Ishikawa (cell line): ENCODE data around the gene LTA4H.

Experiments
- CEBPB ChIP-seq: IDR thresholded peaks from 2 replicates; pipeline ENCODE4 v1.6.1; 2012
- CREB1 ChIP-seq: IDR thresholded peaks from 2 replicates; pipeline ENCODE4 v1.6.1; 2012; ENCODE audit warnings: low read depth
- EGR1 ChIP-seq: IDR thresholded peaks from 2 replicates; pipeline ENCODE4 v1.6.1; 2012
- EP300 ChIP-seq: IDR thresholded peaks from 2 replicates; pipeline ENCODE4 v1.6.1; 2012; ENCODE audit warnings: borderline replicate concordance
- FOXM1 ChIP-seq: IDR thresholded peaks from 2 replicates; pipeline ENCODE4 v1.6.1; 2012; ENCODE audit warnings: low read depth, borderline replicate concordance
- NFIC ChIP-seq: IDR thresholded peaks from 2 replicates; pipeline ENCODE4 v1.6.1; 2012
- RAD21 ChIP-seq: IDR thresholded peaks from 2 replicates; pipeline ENCODE4 v1.6.1; 2012; ENCODE audit warnings: low read depth
- REST ChIP-seq: IDR thresholded peaks from 2 replicates; pipeline ENCODE4 v1.6.1; 2012; ENCODE audit warnings: low read depth, mild to moderate bottlenecking
- TAF1 ChIP-seq: IDR thresholded peaks from 2 replicates; pipeline ENCODE4 v1.6.1; 2012; ENCODE audit warnings: low read depth, mild to moderate bottlenecking
- TCF12 ChIP-seq: IDR thresholded peaks from 2 replicates; pipeline ENCODE4 v1.6.1; 2012; ENCODE audit warnings: low read depth
- TEAD4 ChIP-seq: IDR thresholded peaks from 2 replicates; pipeline ENCODE4 v1.6.1; 2012
- YY1 ChIP-seq: IDR thresholded peaks from 2 replicates; pipeline ENCODE4 v1.6.1; 2012; ENCODE audit warnings: low read depth
- ZBTB7A ChIP-seq: IDR thresholded peaks from 2 replicates; pipeline ENCODE4 v1.6.1; 2012; ENCODE audit warnings: low read depth
- TF ChIP-seq, protein P1 (sequence below): IDR thresholded peaks from 2 replicates; pipeline ENCODE4 v1.6.1; 2012
- TF ChIP-seq, protein P2 (sequence below): IDR thresholded peaks from 2 replicates; pipeline ENCODE4 v1.6.1; 2012

The LTA4H gene

DNA sequence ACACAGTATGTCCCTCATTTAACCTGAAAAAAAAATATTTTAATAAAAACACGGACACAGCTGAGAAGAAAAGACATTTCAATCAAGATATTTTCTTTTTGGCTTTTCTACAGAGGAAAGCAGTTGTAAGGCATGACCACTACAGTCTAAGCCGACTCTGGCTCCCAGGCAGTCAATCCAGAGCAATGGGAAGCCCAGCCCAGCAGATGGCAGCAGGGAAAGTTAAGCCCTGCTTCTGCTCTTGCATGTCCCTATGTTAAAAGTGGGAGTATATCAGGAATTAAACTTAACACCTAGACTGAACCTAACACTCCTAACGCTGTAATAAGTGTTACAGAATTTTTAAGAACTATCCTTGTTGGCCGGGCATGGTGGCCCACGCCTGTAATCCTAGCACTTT, 19.7 kb downstream of the LTA4H start:
- TF ChIP-seq TAF1 (no peak), YY1 (no peak), TCF12 (no peak), EP300 (no peak), CEBPB (no peak), CREB1 (no peak), REST (no peak), NFIC (no peak)

DNA sequence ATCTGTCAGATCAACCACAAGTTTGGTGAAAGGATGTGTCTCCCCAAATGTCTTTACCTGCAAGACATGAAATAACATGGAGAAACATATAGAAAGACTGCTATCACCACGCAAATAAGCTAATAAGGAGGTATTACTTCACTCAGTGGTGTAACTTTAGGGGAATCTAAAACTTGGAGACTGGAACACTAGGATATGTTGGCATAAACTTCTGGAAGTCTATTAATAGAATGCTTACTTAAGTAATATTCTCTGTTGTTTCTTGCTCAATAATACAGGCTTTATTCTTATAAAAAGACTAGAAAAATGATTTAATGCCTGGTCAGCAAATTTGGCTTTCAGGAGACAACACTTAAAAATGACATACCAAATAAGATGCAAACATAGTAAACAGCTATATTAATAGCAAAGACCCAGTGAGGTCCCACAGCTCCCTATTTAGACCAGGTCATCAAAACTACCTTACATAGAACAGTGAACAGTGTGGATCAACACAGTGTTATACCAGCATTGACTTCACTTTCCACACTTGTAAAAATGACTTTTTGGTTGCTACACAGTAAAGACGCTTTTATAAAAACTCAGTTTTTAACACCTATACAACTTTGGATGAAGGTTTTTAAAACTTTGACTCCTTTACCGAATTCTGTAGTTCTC, 20.3 kb downstream of the LTA4H start:
- TF ChIP-seq ZBTB7A, result no peak
- TF ChIP-seq CEBPB, result no peak
- TF ChIP-seq EP300, result no peak
- no peak for TF ChIP-seq RAD21
- TF ChIP-seq, protein P1, sequence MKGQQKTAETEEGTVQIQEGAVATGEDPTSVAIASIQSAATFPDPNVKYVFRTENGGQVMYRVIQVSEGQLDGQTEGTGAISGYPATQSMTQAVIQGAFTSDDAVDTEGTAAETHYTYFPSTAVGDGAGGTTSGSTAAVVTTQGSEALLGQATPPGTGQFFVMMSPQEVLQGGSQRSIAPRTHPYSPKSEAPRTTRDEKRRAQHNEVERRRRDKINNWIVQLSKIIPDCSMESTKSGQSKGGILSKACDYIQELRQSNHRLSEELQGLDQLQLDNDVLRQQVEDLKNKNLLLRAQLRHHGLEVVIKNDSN, result no peak
- TF ChIP-seq NFIC, result no peak
- TF ChIP-seq REST, result no peak
- no peak for TF ChIP-seq TAF1
- TF ChIP-seq TCF12, result no peak
- TF ChIP-seq, protein P2, sequence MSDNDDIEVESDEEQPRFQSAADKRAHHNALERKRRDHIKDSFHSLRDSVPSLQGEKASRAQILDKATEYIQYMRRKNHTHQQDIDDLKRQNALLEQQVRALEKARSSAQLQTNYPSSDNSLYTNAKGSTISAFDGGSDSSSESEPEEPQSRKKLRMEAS, result no peak
- no peak for TF ChIP-seq TEAD4
- no peak for TF ChIP-seq EGR1
- no peak for TF ChIP-seq FOXM1
- no peak for TF ChIP-seq YY1
- TF ChIP-seq CREB1, result no peak

GRCh38 chr12:96007729-96008128, 27.7 kb downstream of the LTA4H start:
- no peak for TF ChIP-seq EGR1
- no peak for TF ChIP-seq RAD21
- no peak for TF ChIP-seq ZBTB7A
- no peak for TF ChIP-seq TCF12
- no peak for TF ChIP-seq NFIC
- TF ChIP-seq, protein P2, result no peak
- no peak for TF ChIP-seq EP300
- no peak for TF ChIP-seq CREB1

GRCh38 chr12:96006727-96007126, 28.7 kb downstream of the LTA4H start:
- TF ChIP-seq TCF12 (no peak), FOXM1 (no peak), CREB1 (no peak), TEAD4 (no peak), CEBPB (no peak), EGR1 (no peak), NFIC (no peak)
- TF ChIP-seq, protein P1, result no peak

GRCh38 chr12:96000858-96001257, 34.5 kb downstream of the LTA4H start:
- no peak for TF ChIP-seq TEAD4
- TF ChIP-seq, protein P2, result no peak
- TF ChIP-seq RAD21, result no peak

GRCh38 chr12:95999484-95999883, 35.9 kb downstream of the LTA4H start:
- TF ChIP-seq REST, result no peak
- TF ChIP-seq EP300, result no peak
- no peak for TF ChIP-seq NFIC
- TF ChIP-seq, protein P2, result no peak
- no peak for TF ChIP-seq TCF12
- TF ChIP-seq FOXM1, result no peak
- TF ChIP-seq EGR1, result no peak
- TF ChIP-seq, protein P1, result no peak
- TF ChIP-seq RAD21, result no peak
